Neural cell (in vitro differentiated cells): Measurements from ENCODE around the gene ALLC. TPM values are rescaled to one million over a fixed set of nuclear protein-coding genes. Genes with fewer than 3 reads are reported as not detected.

Source experiments
- H2AFZ ChIP-seq: fragments of 200-600, 300-800 bp; sonication (generic), shearing (Covaris generic); 2 replicates; pipeline ENCODE4 v1.6.0; 2014; ENCODE audit warnings: low read depth, mild to moderate bottlenecking, antibody characterized with exemption, low read length, moderate library complexity
- H3F3A ChIP-seq: fragments of 200-600 bp; shearing (Covaris generic); 2 replicates; pipeline ENCODE4 v1.6.1; 2016; ENCODE audit warnings: mild to moderate bottlenecking, moderate library complexity, mixed read lengths, antibody characterized with exemption, low read length; ENCODE audit not compliant: insufficient read depth, poor library complexity, severe bottlenecking
- H3K27ac ChIP-seq: fragments of 200-600, 300-800 bp; sonication (generic), shearing (Covaris generic); 2 replicates; pipeline ENCODE4 v1.5.1; 2014; ENCODE audit warnings: mild to moderate bottlenecking, low read length, moderate library complexity
- H3K27me3 ChIP-seq: fragments of 300-800, 200-600 bp; sonication (generic), shearing (Covaris generic); 2 replicates; pipeline ENCODE4 v1.6.0; 2014; ENCODE audit warnings: mild to moderate bottlenecking, low read depth, low read length, moderate library complexity; ENCODE audit not compliant: insufficient read depth
- H3K36me3 ChIP-seq: fragments of 300-800, 200-600 bp; sonication (generic), shearing (Covaris generic); 2 replicates; pipeline ENCODE4 v1.5.1; 2014; ENCODE audit warnings: mild to moderate bottlenecking, antibody characterized with exemption, low read length, moderate library complexity; ENCODE audit not compliant: insufficient read depth
- H3K4me2 ChIP-seq: fragments of 300-800, 200-600 bp; sonication (generic), shearing (Covaris generic); 2 replicates; pipeline ENCODE4 v1.6.0; 2014; ENCODE audit warnings: mild to moderate bottlenecking, low read length
- H3K4me3 ChIP-seq: fragments of 300-800, 200-600 bp; sonication (generic), shearing (Covaris generic); 2 replicates; pipeline ENCODE4 v1.5.1; 2014; ENCODE audit warnings: mild to moderate bottlenecking, low read length, moderate library complexity
- H3K79me2 ChIP-seq: fragments of 200-600 bp; shearing (Covaris generic); replicated peaks from 2 replicates; pipeline ENCODE4 v1.6.0; 2014; ENCODE audit warnings: mild to moderate bottlenecking, low read length, moderate library complexity; ENCODE audit not compliant: insufficient read depth
- H3K9ac ChIP-seq: fragments of 300-800, 200-600 bp; sonication (generic), shearing (Covaris generic); 2 replicates; pipeline ENCODE4 v1.6.1; 2016; ENCODE audit warnings: mild to moderate bottlenecking, low read length, mixed read lengths
- H3K9me2 ChIP-seq: fragments of 200-600 bp; shearing (Covaris generic); 2 replicates; pipeline ENCODE4 v1.6.1; 2016; ENCODE audit warnings: mild to moderate bottlenecking, low read length, mixed read lengths; ENCODE audit not compliant: insufficient read depth
- H3K9me3 ChIP-seq: fragments of 200-600, 300-800 bp; sonication (generic), shearing (Covaris generic); 2 replicates; pipeline ENCODE4 v1.6.1; 2016; ENCODE audit warnings: mild to moderate bottlenecking, mixed run types, low read length, moderate library complexity, mixed read lengths
- H4K20me1 ChIP-seq: fragments of 200-600 bp; shearing (Covaris generic); 2 replicates; pipeline ENCODE4 v1.6.1; 2016; ENCODE audit warnings: mild to moderate bottlenecking, mixed run types; ENCODE audit not compliant: insufficient read depth
- CTCF ChIP-seq: fragments of 450-650 bp; IDR thresholded peaks from 2 replicates; pipeline ENCODE4 v1.5.1; 2014; ENCODE audit warnings: antibody characterized with exemption, mild to moderate bottlenecking, moderate library complexity; ENCODE audit not compliant: poor library complexity, severe bottlenecking
- EP300 ChIP-seq: fragments of 450-650 bp; conservative IDR thresholded peaks from 2 replicates; pipeline ENCODE4 v1.6.1; 2014; ENCODE audit warnings: antibody characterized with exemption, mild to moderate bottlenecking, moderate library complexity; ENCODE audit not compliant: poor library complexity, severe bottlenecking
- EZH2 ChIP-seq: fragments of 200-600, 300-800 bp; shearing (Covaris generic), sonication (generic); IDR thresholded peaks from 2 replicates; pipeline ENCODE4 v1.6.1; 2014; ENCODE audit warnings: antibody characterized with exemption, low read length, borderline replicate concordance, mild to moderate bottlenecking; ENCODE audit not compliant: insufficient read depth, poor library complexity, severe bottlenecking
- MXI1 ChIP-seq: fragments of 450-650 bp; conservative IDR thresholded peaks from 2 replicates; pipeline ENCODE4 v1.6.1; 2014; ENCODE audit warnings: antibody characterized with exemption, mild to moderate bottlenecking; ENCODE audit not compliant: poor library complexity, severe bottlenecking
- POLR2AphosphoS5 ChIP-seq: IDR thresholded peaks from 2 replicates; pipeline ENCODE4 v1.6.1; 2012
- RAD21 ChIP-seq: fragments of 450-650 bp; conservative IDR thresholded peaks from 2 replicates; pipeline ENCODE4 v1.6.1; 2014; ENCODE audit warnings: antibody characterized with exemption, mild to moderate bottlenecking, moderate library complexity
- REST ChIP-seq: IDR thresholded peaks from 2 replicates; pipeline ENCODE4 v1.6.1; 2012; ENCODE audit warnings: borderline replicate concordance
- SMC3 ChIP-seq: fragments of 450-650 bp; conservative IDR thresholded peaks from 2 replicates; pipeline ENCODE4 v1.6.1; 2014; ENCODE audit warnings: antibody characterized with exemption, mild to moderate bottlenecking, moderate library complexity; ENCODE audit not compliant: poor library complexity
- TAF1 ChIP-seq: IDR thresholded peaks from 2 replicates; pipeline ENCODE4 v1.6.1; 2012; ENCODE audit warnings: low read depth
- polyA plus RNA-seq: library from polyadenylated mRNA; depleted of rRNA; stranded (reverse); fragments of >200 nt; gene quantifications from 2 replicates; pipeline ENCODE4 v1.2.3, GENCODE V29; 2014

Gene ALLC
- polyA plus RNA-seq, 1 donor from 2014 or later: 0.33 TPM

GRCh38 chr2:3633982-3634595 is 23.9 kb upstream of the ALLC start:
- H3K27me3 ChIP-seq: no peaks in the 10 kb centered on the region
- H3K79me2 ChIP-seq: no peaks in the 10 kb centered on the region
- no peaks in the 10 kb centered on the region for H3K36me3 ChIP-seq
- no peak overlapping the region for H3K4me2 ChIP-seq
- no peak overlapping the region for H3K27ac ChIP-seq
- no peak for TF ChIP-seq EP300
- H3K4me3 ChIP-seq: no peak overlapping the region
- H3K9me2 ChIP-seq: no peaks in the 10 kb centered on the region
- no peaks in the 10 kb centered on the region for H3K9me3 ChIP-seq
- no peaks in the 10 kb centered on the region for H3F3A ChIP-seq
- no peak overlapping the region for H3K9ac ChIP-seq
- no peaks in the 10 kb centered on the region for H4K20me1 ChIP-seq
- no peak overlapping the region for H2AFZ ChIP-seq

- no peaks in the 10 kb centered on the region for H4K20me1 ChIP-seq
- no peaks in the 10 kb centered on the region for H3K9me3 ChIP-seq
- no peaks in the 10 kb centered on the region for H3K79me2 ChIP-seq
- no peaks in the 10 kb centered on the region for H3K27me3 ChIP-seq
- no peaks in the 10 kb centered on the region for H3K9me2 ChIP-seq
- H3K9ac ChIP-seq: no peak overlapping the region
- H3K4me3 ChIP-seq: no peak overlapping the region
- H3K4me2 ChIP-seq: no peak overlapping the region
- no peaks in the 10 kb centered on the region for H3F3A ChIP-seq
- no peak for TF ChIP-seq MXI1
- TF ChIP-seq CTCF: no peak
- TF ChIP-seq SMC3: no peak
- TF ChIP-seq REST: no peak
- no peak for TF ChIP-seq RAD21
- no peak for TF ChIP-seq TAF1
- TF ChIP-seq EP300: no peak
- no peak for TF ChIP-seq POLR2AphosphoS5
- TF ChIP-seq EZH2: no peak
- H2AFZ ChIP-seq: no peak overlapping the region
- H3K27ac ChIP-seq: no peak overlapping the region
- no peaks in the 10 kb centered on the region for H3K36me3 ChIP-seq
These were observed 23.3 kb upstream of the ALLC start for GRCh38 chr2:3634596-3635121.
